HG03520 (cell line): ENCODE measurements around the gene SHISA8.
"Not testable (repeated sequence)": the region's sequence is repeated elsewhere in the genome, so short reads cannot be mapped to it uniquely, and the experiment has no call there.

Experiments used
- ATAC-seq: cut with Tn5 transposase; IDR thresholded peaks from one replicate; pipeline ENCODE4 v1.9.1; 2021; ENCODE audit warnings: mild to moderate bottlenecking, moderate library complexity; ENCODE audit not compliant: unreplicated experiment

SHISA8 gene

GRCh38 chr22:41900652-41901312 is 14.1 kb downstream of the SHISA8 start:
- no peak for ATAC-seq

- no peak for ATAC-seq
These were observed 14.8 kb downstream of the SHISA8 start for GRCh38 chr22:41899992-41900651.

GRCh38 chr22:41899110-41899509 is 15.8 kb downstream of the SHISA8 start:
- no peak for ATAC-seq

GRCh38 chr22:41898645-41899044 is 16.2 kb downstream of the SHISA8 start:
- ATAC-seq = no peak

- no peak for ATAC-seq
These were observed 21.1 kb downstream of the SHISA8 start for GRCh38 chr22:41893591-41894375.

- no peak for ATAC-seq
These were observed 22.2 kb downstream of the SHISA8 start for GRCh38 chr22:41892721-41893120.

DNA sequence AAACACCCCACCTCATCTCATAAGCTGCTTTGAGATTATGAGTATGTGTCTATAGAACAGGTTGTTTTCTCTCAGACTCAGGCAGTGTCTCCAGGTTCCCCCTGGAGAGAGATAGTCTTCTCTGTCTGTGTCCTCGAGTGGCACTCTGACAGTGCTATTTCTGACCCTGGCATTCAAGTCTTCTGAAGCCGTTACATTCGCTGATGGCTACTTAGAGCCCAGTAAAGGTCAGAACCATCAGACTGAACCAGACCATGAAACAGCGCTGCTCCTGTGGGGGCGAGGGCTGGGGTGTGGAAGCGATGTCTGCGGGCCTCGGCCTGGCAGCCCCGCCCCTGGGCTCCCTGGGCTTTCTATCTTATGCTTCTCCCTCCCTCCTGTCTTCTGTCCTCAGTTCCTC is 23.5 kb downstream of the SHISA8 start:
- no peak for ATAC-seq

- ATAC-seq = no peak
These were observed 26.2 kb downstream of the SHISA8 start for GRCh38 chr22:41888627-41889200.

GRCh38 chr22:41885516-41885915 is 29.4 kb downstream of the SHISA8 start:
- no peak for ATAC-seq

- ATAC-seq = no peak
These were observed 29.8 kb downstream of the SHISA8 start for GRCh38 chr22:41885116-41885515.

- ATAC-seq = no peak
These were observed 31.5 kb downstream of the SHISA8 start for GRCh38 chr22:41883400-41883799.

- no peak for ATAC-seq
These were observed 34.2 kb downstream of the SHISA8 start for GRCh38 chr22:41880653-41881052.

DNA sequence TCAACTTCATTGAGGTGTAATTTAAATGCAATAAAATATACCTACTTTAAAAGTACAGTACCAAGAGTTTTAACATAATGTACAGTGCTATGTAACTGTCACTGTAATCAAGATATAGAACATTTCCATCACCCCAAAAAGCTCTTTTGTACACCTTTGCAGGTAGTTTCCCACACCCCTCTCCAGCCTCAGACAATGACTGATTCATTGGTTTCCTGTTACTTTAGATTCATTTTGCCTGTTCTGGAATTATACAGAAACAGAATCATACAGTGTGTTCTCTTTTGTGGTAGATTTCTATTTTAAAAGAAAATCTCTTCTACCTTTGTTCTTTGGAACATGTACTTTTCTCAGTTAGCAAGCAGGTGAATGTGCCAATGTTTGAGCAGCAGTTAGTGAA is 38.2 kb downstream of the SHISA8 start:
- no peak for ATAC-seq

- no peak for ATAC-seq
These were observed 38.6 kb downstream of the SHISA8 start for GRCh38 chr22:41876275-41876674.

- no peak for ATAC-seq
These were observed 39.2 kb downstream of the SHISA8 start for GRCh38 chr22:41875531-41876270.

DNA sequence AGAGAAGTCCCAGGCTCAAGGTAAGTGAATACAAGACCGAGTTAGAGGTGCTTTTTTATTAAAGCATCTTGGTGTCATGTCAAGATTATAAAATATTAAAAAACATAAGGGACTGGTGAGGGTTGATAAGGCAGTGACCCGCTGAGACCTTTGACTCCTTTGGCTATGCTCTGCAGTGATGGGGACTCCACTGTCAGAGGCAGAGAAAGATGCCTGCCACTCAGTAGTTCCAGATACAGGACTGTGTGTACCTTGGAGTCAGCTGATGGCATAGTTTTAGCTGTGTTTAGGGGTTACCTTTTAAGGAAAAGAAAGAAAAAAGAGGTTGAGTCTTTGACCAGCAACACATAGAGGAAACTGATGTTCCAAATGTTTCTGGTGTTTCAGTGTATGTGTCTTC is 40.8 kb downstream of the SHISA8 start:
- ATAC-seq = no peak

GRCh38 chr22:41873391-41873790 is 41.5 kb downstream of the SHISA8 start:
- no peak for ATAC-seq

- no peak for ATAC-seq
These were observed 44.1 kb downstream of the SHISA8 start for GRCh38 chr22:41870786-41871185.

DNA sequence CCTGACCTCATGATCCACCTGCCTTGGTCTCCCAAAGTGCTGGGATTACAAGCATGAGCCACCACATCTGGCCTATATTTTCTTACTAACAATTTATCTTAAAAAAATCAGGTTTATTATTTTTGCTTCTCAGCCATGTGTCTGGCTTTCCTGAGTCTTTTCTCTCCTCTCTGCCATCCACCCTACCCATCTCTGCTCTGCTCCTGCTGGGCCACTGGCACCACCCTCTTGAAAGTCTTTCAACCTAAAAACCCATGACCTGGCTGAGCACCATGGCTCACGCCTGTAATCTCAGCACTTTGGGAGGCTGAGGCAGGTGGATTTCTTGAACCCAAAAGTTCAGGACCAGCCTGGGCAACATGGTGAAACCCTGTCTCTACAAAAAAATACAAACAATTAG is 44.8 kb downstream of the SHISA8 start:
- not testable (repeated sequence) for ATAC-seq

GRCh38 chr22:41868556-41868955 is 46.3 kb downstream of the SHISA8 start:
- ATAC-seq = no peak

DNA sequence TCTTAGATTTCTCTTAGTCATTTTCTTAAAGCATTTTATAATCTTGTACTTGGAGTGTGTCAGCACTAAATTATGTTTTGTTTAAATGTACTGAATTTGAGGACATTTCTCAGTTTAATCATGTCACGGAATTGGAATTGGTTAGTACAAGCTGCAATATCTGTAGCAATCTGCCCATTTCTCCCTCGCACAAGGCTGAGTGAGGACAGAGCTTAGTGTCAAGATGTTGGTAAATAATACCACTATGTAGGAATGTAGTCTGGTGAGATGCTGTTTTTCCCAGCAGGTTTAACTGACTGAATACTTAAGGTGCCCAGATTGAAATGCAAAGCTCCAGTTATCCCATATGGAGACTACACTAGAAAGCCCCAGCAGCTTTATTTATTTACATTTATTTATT is 51.4 kb downstream of the SHISA8 start:
- no peak for ATAC-seq
